ENCODE measurements around the gene NCOA3.
"Not testable (repeated sequence)": the region's sequence is repeated elsewhere in the genome, so short reads cannot be mapped to it uniquely, and the experiment has no call there.

Gene NCOA3

DNA sequence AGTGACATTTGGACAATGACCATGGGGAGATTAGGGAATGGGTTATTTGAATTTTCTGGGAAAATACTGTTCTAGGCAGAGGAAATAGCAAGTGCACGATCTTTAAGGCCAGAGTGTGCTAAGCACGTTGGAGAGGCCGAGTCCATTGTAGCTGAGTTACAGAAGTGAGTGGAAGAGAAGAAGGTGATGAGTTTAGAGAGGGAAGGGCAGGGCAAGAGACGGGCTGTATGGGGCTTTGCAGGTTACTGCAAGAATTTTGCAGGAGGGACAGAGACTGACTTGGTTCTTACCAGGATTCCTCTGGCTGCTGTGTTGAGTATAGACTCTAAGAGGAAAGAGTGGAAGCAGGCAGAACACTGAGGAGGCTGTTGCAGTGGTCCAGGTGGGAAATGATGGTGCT, 1.1 kb upstream of the NCOA3 start:
- no peak for DNase-seq (ENCODE audit: extremely low read depth, low read depth)
- TF ChIP-seq CTCF (IDR thresholded peaks at IDR 0.05; ENCODE audit: low read depth, low read length): no peak

DNA sequence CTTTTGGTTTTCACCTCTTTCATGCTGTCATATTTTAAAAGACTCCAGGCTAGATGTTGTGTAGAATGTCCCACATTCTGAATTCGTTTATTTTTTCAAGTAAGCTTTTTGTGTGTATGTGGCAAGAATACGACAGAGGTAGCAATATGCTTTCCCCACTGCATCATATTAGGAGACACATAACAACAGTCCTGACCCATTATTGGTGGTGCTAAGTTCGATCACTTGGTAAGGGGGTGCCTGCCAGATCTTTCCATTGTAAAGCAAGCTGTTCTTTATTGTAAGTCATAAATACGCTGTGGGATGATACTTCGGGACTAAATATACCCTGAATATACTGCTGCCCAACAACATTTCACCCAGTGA, 588 bp upstream of the NCOA3 start:
- DNase-seq (ENCODE audit: extremely low read depth, low read depth): no peak

GRCh38 chr20:47502271-47503239, 868 bp downstream of the NCOA3 start:
- DNase-seq (ENCODE audit: extremely low read depth, low read depth): peak; percentile 16
- no peak; the same call in 1 of the 2 replicates for TF ChIP-seq CTCF (IDR thresholded peaks at IDR 0.05; ENCODE audit: low read depth, low read length)

More for the DNA sequence above, 588 bp upstream of the NCOA3 start:
- TF ChIP-seq CTCF (IDR thresholded peaks at IDR 0.05; ENCODE audit: low read depth, low read length): no peak

GRCh38 chr20:47503685-47504084, 2.0 kb downstream of the NCOA3 start:
- TF ChIP-seq CTCF (IDR thresholded peaks at IDR 0.05; ENCODE audit: low read depth, low read length): no peak
- DNase-seq (ENCODE audit: extremely low read depth, low read depth): no peak

DNA sequence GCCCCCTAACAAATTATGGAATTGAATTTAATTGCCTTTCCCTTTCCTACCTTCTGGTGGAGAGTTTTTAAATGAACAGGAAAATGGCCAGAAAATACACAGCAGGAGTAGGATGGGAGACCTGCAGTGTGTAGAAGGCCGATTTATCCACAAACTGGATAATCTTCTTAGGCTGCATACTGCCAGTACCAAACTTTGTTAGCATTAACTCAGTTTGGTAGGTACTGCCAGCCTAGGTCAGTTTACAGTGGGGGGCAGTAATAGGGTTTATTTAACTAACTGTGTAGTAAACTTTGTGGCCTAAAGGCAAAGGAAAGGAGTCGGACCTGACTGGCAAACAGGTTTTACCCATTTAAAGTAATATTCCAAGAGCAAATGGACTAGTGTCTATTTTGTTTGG, 4.6 kb downstream of the NCOA3 start:
- TF ChIP-seq CTCF (IDR thresholded peaks at IDR 0.05; ENCODE audit: low read depth, low read length): no peak
- DNase-seq (ENCODE audit: extremely low read depth, low read depth): no peak

DNA sequence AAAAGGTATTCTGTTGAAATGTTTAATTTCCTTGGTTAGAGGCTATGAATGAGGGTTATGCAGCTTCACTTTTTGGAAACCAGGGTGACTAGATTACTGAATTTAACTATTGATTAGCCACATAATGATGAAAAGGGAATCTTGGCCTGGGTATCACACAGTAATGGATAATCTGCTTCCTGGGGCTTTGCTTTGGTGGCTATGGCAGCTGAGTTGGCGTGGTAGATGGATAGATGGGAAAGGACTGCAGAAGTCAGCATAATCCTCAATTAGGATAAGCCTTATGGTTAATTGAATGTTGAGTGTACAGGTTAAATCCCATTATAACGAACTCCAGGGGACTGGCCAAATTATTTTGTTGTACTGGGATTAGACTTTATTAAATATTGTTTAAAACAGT, 5.2 kb downstream of the NCOA3 start:
- DNase-seq (ENCODE audit: extremely low read depth, low read depth): no peak
- TF ChIP-seq CTCF (IDR thresholded peaks at IDR 0.05; ENCODE audit: low read depth, low read length): no peak

DNA sequence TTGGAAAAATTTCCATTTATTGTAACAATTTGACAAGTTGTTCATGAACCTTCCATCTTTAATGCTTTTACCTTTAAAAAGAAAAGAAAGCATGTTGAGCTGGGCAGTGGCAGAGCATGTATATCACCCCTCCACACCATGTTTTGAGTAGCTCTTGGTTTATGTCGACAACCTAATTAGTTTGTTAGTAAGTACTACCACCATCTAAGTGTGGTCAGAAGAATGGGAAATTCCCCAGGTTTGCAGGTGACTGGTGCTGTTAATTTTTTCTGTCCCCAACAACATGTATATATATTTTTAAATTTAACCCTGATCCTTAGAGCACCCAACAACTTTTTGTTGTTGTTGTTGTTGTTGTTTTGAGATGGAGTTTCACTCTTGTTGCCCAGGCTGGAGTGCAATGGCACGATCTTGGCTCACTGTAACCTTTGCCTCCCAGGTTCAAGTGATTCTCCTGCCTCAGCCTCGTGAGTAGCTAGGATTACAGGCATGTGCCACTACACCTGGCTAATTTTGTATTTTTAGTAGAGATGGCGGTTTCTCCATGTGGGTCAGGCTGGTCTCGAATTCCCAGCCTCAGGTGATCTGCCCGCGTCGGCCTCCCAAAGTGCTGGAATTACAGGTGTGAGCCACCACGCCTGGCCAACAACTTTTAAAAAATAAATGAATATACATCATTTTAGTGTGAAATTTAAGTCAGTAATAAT, 5.7 kb downstream of the NCOA3 start:
- DNase-seq (ENCODE audit: extremely low read depth, low read depth): not testable (repeated sequence)

Data from AG09319 (cell line).